ENCODE data around the gene TPH1. TPM values are rescaled to one million over a fixed set of nuclear protein-coding genes. Genes with fewer than 3 reads are reported as not detected.

TPH1 gene
- total RNA-seq, 1 donor from 2014 or later = 0.18 TPM

DNA sequence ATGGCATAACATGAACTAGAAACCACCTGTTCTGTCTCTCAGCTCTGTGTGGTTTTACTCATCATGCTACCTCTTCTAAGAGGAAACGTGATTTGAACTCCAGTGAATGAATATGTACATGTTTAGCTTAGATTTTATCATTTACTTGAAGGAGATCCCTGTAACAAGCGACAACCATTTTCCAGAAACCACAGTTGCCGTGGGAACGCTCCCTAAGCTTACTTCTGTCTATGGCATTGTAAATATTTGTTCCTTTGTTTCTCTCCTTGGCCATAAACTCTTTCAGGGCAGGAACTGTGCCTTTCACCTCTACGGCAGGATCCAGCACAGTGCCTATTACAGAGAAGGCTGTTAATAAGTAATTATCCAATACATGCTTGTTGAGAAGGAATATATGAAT lies 17.1 kb upstream of the TPH1 start:
- Histone ChIP-seq H3K27me3 (ENCODE audit: low read depth) (no peaks in the 10 kb centered on the region), H3K27ac (no peak overlapping the region), H3K4me3 (no peak overlapping the region), H3K36me3 (no peaks in the 10 kb centered on the region), H3K4me1 (no peaks in the 10 kb centered on the region), H3K9me3 (no peaks in the 10 kb centered on the region)
- TF ChIP-seq, protein P1, sequence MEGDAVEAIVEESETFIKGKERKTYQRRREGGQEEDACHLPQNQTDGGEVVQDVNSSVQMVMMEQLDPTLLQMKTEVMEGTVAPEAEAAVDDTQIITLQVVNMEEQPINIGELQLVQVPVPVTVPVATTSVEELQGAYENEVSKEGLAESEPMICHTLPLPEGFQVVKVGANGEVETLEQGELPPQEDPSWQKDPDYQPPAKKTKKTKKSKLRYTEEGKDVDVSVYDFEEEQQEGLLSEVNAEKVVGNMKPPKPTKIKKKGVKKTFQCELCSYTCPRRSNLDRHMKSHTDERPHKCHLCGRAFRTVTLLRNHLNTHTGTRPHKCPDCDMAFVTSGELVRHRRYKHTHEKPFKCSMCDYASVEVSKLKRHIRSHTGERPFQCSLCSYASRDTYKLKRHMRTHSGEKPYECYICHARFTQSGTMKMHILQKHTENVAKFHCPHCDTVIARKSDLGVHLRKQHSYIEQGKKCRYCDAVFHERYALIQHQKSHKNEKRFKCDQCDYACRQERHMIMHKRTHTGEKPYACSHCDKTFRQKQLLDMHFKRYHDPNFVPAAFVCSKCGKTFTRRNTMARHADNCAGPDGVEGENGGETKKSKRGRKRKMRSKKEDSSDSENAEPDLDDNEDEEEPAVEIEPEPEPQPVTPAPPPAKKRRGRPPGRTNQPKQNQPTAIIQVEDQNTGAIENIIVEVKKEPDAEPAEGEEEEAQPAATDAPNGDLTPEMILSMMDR (IDR thresholded peaks at IDR 0.05) = no peak
- DNase-seq (no peak), ATAC-seq (no peak)
- intact Hi-C loops (cut with DNase I) = no loop called here

DNA sequence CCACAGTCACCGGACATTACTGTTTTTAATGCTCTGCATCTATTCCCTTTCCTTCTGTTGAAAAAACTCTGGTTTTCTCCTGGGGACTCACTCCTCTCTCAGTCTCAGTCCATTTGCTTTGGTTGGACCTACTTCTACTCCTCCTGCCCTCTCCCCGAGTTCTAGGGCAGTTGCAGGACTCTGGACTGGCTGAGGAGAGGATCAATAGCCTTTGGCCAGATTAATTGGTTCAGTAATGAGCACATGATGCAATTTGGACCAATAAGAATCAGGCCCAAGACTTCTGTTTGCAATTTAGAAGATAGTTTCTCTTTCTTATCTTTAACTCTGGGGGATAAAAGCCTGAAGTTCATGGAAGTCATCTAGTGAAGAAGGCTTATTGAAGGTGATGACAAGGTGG lies 15.3 kb upstream of the TPH1 start:
- no peaks in the 10 kb centered on the region for H3K27me3 ChIP-seq (ENCODE audit: low read depth)

DNA sequence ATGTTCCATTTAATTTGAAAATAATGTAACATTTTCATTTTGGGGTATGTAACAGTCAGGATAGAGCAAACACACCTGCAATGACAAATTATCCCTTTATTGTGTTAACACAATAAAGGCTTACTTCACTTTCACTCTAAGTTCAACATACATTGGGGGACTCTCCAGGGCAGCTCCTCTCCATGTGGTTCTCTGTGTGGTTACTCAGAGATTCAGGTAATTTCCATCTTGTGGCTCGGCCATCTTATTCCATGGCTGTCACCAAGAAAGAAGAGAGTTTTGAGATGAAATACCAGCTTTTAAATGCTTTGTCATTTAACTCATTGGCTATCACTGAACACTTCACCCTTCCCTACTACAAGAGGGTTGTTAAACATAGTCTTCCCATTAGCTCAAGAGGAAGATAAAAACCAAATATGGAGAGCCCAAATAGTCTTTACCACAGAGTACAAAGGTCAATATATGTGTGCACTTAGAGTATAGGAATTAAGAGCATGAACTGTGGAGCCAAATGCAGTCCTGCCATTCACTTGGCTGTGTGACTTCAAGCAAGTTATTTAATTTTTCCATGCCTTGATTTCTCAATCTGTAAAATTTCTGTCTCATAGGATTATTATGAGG lies 10.6 kb upstream of the TPH1 start:
- no peak overlapping the region for H3K27ac ChIP-seq
- intact Hi-C loops (cut with DNase I) = no loop called here
- no peaks in the 10 kb centered on the region for H3K36me3 ChIP-seq
- no peaks in the 10 kb centered on the region for H3K27me3 ChIP-seq (ENCODE audit: low read depth)
- ATAC-seq (no peak), DNase-seq (no peak)
- TF ChIP-seq, protein P1 (IDR thresholded peaks at IDR 0.05) = no peak
- no peak overlapping the region for H3K4me3 ChIP-seq
- H3K4me1 ChIP-seq = no peaks in the 10 kb centered on the region
- no peaks in the 10 kb centered on the region for H3K9me3 ChIP-seq

More for the DNA sequence above, 15.3 kb upstream of the TPH1 start:
- intact Hi-C loops (cut with DNase I) = no loop called here
- DNase-seq = no peak
- no peak overlapping the region for H3K4me3 ChIP-seq
- H3K27ac ChIP-seq = no peak overlapping the region
- no peaks in the 10 kb centered on the region for H3K36me3 ChIP-seq
- no peaks in the 10 kb centered on the region for H3K9me3 ChIP-seq
- ATAC-seq = no peak
- TF ChIP-seq, protein P1 (IDR thresholded peaks at IDR 0.05) = no peak
- H3K4me1 ChIP-seq = no peaks in the 10 kb centered on the region

DNA sequence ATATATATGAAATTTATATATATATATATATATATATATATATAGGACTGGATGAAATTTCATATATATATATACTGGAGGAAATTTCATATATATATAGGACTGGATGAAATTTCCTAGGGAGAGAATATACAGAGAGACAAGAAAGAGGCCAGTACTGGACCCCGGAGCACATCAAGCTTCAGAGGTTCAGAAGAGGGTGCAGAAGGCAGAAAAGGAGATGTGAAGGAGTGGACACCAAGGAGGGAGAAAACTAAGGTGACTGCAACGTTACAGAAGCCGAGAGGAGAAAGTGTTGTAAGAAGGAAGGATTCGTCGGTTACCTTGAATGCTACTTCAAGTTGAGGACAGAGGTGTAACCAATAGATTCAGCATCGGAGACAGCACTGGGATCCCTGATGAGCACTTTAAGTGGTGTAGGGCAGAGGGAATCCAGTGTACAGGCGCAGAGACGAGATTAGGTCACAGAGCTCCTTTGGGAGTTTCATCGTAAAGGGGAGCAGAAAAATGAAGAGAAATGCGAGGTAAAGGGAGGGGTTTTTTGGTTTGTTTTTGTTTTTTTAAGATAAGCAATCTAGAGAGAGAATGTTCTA lies 8.5 kb upstream of the TPH1 start:
- H3K27me3 ChIP-seq (ENCODE audit: low read depth) = no peaks in the 10 kb centered on the region
- DNase-seq (no peak), ATAC-seq (no peak)
- TF ChIP-seq, protein P1 (IDR thresholded peaks at IDR 0.05) = no peak
- no peak overlapping the region for H3K27ac ChIP-seq
- no peaks in the 10 kb centered on the region for H3K4me1 ChIP-seq
- no peaks in the 10 kb centered on the region for H3K9me3 ChIP-seq
- intact Hi-C loops (cut with DNase I) = no loop called here
- H3K36me3 ChIP-seq = no peaks in the 10 kb centered on the region
- H3K4me3 ChIP-seq = no peak overlapping the region

- no peak overlapping the region for H3K27ac ChIP-seq
- H3K4me3 ChIP-seq = no peak overlapping the region
- H3K27me3 ChIP-seq (ENCODE audit: low read depth) = peaks cover 7% of the 10 kb centered on the region
- DNase-seq = no peak
- intact Hi-C loops (cut with DNase I) = no loop called here
- no peaks in the 10 kb centered on the region for H3K36me3 ChIP-seq
- H3K9me3 ChIP-seq = no peaks in the 10 kb centered on the region
- ATAC-seq = no peak
- no peaks in the 10 kb centered on the region for H3K4me1 ChIP-seq
- TF ChIP-seq, protein P1 (IDR thresholded peaks at IDR 0.05) = no peak
Observed at GRCh38 chr11:18050848-18051247, 4.8 kb upstream of the TPH1 start.

All from lower lobe of right lung (tissue), 2 donors.